ENCODE results near the gene GRIK2.

GRCh38 chr6:101730954-101731353, 337.4 kb downstream of the GRIK2 start:
- TF ChIP-seq CTCF (IDR thresholded peaks at IDR 0.05) = no peak
- no peak for TF ChIP-seq POLR2A (IDR thresholded peaks at IDR 0.05)

Data from heart left ventricle (tissue), 13 donors.